EH (cell line): ENCODE measurements around the gene CD34.

Experiments
- DNase-seq: peaks from one replicate; pipeline ENCODE4 v3.0.0-alpha.2; 2015; ENCODE audit warnings: low read depth

CD34 gene

DNA sequence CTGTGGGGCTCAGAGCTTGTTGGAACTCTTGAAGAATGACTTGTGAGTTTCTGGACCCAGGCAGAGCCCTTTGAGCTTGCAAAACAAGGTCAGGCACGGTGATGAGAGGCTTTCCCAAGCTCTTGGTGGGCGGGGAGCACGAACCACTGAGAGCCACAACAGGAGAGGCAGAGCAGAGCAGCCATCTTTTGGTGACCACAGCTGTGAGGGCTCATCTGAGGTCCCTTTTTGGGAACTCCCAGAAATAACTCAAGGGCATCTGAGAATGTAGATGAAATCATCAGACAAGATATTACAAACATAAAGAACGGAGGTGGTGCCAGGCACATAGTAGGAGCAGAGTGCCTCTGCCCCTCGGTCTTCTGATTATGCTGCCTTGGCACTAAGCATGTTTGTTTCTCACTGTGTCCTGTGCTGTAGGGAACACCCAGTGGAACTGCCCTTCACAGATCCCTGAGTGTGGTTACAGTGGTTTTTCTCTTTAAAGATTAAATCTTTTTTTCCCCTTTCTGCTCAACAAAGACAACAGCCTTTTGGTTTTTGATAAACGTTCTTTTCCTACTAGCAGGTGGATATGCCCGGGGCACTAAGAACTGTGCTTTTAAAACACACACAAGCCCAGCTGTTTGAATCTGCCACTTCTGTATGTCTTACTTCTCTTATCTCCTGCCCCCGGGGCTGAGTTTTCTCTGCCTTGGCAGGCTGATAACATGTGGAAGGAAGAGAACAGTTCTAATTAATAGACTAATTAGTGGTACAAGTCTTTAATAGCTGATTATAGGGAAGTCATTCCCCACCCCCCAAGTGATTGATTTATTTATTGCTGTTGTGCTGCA lies 37.7 kb downstream of the CD34 start:
- DNase-seq = no peak

GRCh38 chr1:207872621-207873020 lies 38.3 kb downstream of the CD34 start:
- DNase-seq = no peak

DNA sequence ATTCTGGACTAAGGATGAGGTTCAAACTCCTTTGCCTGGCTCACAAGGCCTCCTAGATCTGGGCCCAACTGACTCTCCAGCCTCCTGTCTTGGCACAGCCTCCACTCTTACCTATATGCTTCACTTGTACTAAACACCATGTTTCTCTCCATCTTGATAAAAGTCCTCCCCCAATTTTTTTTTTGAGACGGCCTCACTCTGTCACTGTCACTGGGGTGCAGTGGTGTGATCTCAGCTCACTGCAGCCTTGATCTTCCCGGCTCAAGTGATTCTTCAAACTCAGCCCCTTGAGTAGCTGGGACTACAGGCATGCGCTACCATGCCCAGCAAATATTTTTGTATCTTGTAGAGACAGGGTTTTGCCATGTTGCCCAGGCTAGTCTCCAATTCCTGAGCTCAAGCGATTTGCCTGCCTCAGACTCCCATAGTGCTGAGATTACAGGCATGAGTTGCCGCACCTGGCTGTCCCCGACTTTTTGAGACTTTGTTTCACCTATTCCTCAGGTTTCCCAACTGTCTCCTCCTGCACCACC lies 39.7 kb downstream of the CD34 start:
- no peak for DNase-seq

GRCh38 chr1:207870306-207871031 lies 40.5 kb downstream of the CD34 start:
- no peak for DNase-seq

GRCh38 chr1:207869859-207870258 lies 41.1 kb downstream of the CD34 start:
- no peak for DNase-seq

DNA sequence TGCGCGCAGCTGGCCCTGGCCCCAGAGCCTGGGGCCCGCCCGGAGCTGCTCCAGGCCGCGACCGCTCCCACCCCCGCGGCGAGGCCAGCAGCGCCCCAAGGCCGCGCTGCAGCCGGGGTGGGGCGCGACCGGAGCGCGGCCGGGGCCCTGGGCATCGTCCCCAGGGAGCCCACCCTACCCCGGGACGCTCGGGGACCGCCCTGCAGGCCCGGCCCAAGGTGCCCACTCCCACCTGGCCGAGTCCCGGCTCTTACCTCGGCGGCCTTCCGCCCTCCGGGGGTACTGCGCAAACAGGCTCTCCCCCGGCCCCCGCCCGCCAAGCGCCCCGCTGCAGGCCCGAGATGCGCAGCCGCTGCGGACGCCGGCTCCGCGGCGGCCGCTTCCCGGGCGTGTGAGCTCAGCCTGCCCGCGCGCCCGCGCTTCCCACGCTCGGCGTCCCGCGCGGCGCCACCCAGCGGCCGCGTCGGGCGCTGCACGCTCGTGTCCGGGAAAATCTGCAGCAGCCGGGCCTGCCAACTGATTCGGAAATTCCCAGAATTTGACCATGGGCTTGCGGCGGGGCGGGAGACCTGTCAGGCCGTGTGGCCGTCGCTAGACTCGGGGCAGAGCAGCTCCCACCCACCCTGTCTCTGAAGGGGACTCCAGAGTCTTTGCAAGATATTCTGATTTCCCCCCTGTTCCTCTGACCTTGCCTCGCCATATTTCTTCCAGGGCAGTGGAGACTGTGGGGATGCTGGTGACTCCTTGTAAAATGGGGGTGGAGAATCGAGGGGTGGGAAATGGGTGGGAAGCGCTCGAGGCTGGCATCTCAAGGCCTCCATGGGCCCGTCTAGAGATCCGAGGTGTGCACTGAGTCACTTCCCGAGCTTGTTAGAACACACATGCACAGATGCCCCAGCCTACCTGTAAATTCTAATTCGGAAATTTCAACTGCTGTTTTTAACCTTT lies 41.9 kb downstream of the CD34 start:
- DNase-seq = peak; percentile 79

DNA sequence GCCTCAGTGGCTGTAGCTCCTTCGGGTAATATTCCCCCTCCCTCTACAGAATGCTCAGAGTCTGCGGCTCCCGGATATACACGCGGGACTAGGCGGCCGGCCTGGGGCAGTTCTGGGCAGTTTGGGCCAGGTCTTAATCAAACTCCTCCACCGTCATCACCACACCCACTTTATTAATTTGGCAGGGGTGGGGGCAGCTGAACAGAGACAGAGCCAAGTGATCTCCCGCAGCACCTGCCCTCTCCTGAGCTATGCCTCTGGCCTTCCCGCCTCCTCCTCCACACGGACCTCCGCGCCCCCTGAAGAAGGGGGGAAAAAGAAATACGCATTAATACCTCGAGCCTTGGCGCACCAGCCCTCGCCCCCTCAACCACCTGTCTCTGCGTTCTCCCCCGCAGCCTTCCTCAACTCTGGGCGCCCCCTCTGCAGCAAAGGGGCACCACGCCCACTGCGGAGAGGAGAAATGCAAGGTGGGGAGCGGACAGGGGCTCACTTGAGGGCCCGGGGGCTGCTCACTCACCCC lies 42.6 kb downstream of the CD34 start:
- peak; percentile 31 for DNase-seq

- DNase-seq = no peak
Measured at GRCh38 chr1:207867136-207868109, 43.5 kb downstream of the CD34 start.

DNA sequence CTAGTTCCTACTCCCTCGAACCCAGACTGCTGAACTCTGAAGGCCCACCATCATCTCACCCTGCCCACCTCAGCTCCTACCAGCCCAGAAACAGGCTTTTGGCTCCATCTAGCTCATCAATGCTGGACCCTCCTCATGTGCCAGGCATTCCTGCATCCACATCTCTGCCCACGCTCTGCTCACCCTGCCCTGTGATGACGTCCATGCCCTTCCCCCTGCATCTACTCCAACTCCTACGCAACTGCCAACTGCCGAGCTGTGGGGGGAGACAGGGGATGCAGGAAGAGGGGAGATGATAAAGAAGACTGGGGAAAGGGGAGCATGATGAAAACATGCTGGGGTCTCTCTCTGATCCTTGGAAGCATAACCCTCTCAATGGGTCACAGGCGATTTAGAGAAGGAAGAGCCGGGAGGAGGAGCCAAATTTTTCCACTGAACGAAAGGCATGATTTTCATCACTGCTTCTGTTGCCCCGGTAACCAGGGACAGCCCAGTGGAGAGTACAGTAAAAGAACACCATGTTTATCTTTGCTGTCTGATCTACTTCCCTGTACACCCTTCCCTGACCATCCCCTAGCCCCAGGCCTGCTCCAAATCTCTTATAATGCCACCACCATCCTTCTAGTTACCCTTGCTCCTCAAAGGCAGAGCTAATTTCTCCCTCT lies 44.3 kb downstream of the CD34 start:
- peak; percentile 79 for DNase-seq

DNA sequence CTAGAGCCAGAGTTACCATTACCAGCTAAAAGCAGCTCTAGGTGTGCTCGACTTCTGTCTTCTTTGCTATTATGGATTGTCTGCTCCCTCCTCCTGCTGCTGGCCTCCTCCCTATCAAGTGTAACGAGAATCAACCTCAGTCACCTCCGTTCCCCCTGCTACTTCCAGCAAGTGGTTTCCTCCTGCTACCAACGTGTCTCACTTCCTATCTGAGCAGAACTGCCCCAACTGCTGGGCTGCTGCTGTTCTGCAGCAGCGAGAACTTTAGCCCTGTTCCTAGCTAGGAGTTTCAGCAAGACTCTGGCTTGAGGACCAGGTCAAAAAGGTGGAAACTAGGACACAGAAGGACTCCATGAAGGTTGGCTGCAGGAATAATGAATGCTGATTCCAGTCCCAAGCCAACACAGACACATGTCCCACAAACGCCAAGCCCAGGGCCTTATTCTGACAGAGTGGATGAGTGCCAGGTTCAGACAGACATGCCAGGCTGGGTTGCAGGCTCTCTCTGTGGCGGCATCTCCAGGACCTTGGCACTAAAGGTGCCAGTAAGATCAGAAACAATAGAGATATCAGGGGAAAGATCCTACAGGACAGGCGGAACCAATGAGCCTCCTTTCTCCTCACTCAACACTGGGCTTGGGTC lies 46.9 kb downstream of the CD34 start:
- DNase-seq = no peak

DNA sequence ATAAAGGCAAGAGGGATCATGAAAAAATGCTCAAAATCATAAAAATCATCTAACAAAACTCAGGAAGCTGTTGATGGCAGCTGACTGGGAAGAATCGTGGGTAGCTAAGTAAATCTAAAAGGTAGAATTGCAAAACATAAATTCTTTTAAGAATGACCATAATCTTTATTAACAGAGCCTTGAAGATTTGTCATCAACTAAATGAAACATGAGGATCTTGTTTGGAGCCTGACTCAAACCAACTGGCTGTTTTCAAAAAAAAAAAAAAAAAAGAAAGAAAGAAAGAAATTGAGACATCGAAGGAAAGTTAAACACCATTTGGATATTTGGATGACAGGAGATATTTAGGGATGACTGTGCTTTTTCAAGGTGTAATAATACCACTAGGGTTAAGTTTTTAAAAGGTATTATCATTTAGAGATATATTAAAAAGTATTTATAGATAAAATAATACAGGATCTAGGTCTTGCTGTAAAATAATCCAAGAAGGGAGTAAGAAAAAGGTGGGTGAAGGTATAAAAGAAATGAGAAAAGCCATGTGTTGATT lies 48.6 kb downstream of the CD34 start:
- DNase-seq = peak; percentile 50

DNA sequence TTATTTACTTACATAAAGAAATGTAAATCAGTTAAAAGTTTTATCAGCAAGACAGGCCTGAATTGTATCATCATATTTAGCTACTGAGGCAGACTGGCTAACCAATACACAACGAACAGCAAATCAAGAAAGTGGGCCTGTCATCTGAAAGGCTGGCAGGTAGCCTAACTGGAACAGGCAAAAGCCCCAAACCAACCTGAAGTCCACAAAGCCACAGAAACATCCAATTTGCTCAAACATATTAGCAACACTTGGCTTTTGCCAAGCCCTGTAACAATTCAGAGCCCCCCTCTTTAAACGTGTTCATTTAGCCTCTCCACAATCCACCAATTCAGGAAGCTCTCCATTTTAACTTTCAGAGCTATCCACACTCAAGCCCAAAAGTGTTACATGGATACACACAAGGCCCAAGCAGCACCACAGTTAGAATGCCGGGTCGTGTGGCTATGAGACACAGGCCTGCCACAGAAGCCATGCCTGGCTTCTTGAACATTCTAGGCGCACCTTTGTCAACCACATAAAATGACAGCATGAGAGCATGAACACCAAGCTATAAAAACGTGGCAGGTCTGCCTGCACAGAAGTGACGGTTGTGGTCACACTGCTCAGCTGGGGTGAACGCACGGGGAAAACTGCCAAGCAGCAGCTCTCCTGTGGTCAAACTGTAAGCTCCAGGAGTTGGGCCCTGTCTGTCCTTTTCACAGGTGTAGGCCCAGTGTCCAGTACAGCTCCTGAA lies 49.3 kb downstream of the CD34 start:
- no peak for DNase-seq

DNA sequence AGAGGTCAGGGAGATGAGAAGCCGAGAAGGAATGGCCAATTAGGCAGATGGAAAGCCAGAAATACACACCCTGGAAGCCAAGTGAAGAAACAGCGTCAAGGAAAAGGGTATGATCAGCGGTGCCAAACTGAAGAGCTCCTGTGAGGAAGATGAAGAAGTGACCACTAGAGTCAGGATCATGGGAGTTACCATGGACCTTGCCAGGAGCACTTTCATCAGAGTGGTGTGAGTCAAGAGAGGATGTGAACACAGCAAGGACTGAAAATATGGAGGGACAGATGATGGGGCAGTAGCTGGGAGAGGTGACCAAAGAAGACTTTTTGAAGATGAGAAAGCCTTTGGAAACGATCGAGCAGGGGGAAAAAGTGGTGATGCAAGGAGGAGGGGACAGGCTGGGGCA lies 50.4 kb downstream of the CD34 start:
- no peak for DNase-seq

DNA sequence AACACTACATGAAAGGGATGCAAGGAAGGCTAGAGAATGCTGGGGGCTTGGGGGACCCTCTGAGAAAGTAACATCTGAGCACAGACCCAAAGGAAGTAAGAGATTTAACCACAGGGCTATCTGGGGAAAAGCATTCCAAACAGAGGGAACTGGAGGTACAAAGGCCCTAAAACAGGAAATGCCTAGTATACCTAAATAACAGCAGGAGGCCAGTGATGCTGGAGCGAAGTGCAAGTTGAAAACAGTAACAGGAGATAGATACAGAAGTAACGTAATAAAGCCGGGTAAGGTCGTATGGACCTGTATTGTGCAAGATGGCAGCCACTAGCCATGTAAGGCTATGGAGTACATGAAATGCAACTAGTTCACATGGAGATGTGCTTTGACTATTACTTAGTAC lies 52.1 kb downstream of the CD34 start:
- DNase-seq = peak; percentile 22

GRCh38 chr1:207858281-207858680 lies 52.6 kb downstream of the CD34 start:
- DNase-seq = no peak

- DNase-seq = no peak
Measured at GRCh38 chr1:207857447-207857846, 53.5 kb downstream of the CD34 start.

GRCh38 chr1:207856276-207857023 lies 54.5 kb downstream of the CD34 start:
- no peak for DNase-seq

- no peak for DNase-seq
Measured at GRCh38 chr1:207854001-207854400, 56.9 kb downstream of the CD34 start.
